GM23248 (cell line): Measurements from ENCODE around the gene DUSP22.

Experiments
- EZH2 ChIP-seq: fragments of 200-600 bp; sonication (generic); IDR thresholded peaks from 2 replicates; pipeline ENCODE4 v1.6.1; 2018; ENCODE audit warnings: antibody characterized with exemption, mild to moderate bottlenecking; ENCODE audit not compliant: insufficient read depth, poor library complexity, severe bottlenecking
- EZH2phosphoT487 ChIP-seq: fragments of 200-600 bp; sonication (generic); IDR thresholded peaks from 2 replicates; pipeline ENCODE4 v1.6.1; 2018; ENCODE audit warnings: antibody characterized with exemption, moderate library complexity, mild to moderate bottlenecking, low read depth; ENCODE audit not compliant: insufficient read depth

DNA sequence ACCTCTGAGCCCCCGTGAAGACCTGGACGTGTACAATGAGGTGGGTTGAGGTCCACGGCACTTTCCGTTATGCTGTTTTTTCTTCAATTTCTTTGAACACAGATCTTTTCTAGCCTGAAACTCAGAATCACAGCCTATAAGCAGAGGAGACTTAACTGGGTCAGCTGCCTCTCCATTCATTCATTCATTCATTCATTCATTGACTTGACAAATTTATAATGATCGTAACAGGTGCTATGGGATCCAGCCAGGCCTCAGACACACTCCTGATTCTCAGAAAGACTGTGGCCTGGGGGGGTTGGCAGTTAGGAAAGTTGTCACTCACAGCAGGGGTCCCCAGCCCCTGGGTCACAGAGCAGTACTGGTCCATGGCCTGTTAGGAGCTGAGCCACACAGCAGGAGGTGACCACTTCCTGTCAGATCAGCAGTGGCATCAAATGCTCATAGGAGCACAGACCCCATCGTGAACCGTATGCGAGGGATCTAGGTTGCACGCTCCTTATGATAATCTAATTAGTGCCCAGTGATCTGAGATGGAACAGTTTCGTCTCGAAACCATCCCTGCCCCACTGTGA, 60.7 kb downstream of the DUSP22 start:
- TF ChIP-seq EZH2 (no peak), EZH2phosphoT487 (no peak)
